Neural progenitor cell (in vitro differentiated cells): Measurements from ENCODE around the gene TPPP3.

Experiments used
- EZH2phosphoT487 ChIP-seq: fragments of 200-600 bp; sonication (generic); IDR thresholded peaks from 2 replicates; pipeline ENCODE4 v1.6.1; 2017; ENCODE audit warnings: antibody characterized with exemption
- TF ChIP-seq, protein P1 (sequence below): fragments of 200-600 bp; sonication (generic); IDR thresholded peaks from 2 replicates; pipeline ENCODE4 v1.5.1; 2017; ENCODE audit warnings: antibody characterized with exemption, mild to moderate bottlenecking

GRCh38 chr16:67395458-67396158, 2.3 kb upstream of the TPPP3 start:
- TF ChIP-seq, protein P1, sequence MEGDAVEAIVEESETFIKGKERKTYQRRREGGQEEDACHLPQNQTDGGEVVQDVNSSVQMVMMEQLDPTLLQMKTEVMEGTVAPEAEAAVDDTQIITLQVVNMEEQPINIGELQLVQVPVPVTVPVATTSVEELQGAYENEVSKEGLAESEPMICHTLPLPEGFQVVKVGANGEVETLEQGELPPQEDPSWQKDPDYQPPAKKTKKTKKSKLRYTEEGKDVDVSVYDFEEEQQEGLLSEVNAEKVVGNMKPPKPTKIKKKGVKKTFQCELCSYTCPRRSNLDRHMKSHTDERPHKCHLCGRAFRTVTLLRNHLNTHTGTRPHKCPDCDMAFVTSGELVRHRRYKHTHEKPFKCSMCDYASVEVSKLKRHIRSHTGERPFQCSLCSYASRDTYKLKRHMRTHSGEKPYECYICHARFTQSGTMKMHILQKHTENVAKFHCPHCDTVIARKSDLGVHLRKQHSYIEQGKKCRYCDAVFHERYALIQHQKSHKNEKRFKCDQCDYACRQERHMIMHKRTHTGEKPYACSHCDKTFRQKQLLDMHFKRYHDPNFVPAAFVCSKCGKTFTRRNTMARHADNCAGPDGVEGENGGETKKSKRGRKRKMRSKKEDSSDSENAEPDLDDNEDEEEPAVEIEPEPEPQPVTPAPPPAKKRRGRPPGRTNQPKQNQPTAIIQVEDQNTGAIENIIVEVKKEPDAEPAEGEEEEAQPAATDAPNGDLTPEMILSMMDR, result no peak
- no peak for TF ChIP-seq EZH2phosphoT487
